SH-SY5Y (cell line): ENCODE data around the gene SGSM2.

Experiments used
- GATA2 ChIP-seq: IDR thresholded peaks from 2 replicates; pipeline ENCODE4 v1.6.1; 2011; ENCODE audit warnings: mild to moderate bottlenecking, low read depth, low read length
- GATA3 ChIP-seq: IDR thresholded peaks from 2 replicates; pipeline ENCODE4 v1.6.1; 2011; ENCODE audit warnings: low read depth, mild to moderate bottlenecking, low read length, moderate library complexity

The SGSM2 gene

DNA sequence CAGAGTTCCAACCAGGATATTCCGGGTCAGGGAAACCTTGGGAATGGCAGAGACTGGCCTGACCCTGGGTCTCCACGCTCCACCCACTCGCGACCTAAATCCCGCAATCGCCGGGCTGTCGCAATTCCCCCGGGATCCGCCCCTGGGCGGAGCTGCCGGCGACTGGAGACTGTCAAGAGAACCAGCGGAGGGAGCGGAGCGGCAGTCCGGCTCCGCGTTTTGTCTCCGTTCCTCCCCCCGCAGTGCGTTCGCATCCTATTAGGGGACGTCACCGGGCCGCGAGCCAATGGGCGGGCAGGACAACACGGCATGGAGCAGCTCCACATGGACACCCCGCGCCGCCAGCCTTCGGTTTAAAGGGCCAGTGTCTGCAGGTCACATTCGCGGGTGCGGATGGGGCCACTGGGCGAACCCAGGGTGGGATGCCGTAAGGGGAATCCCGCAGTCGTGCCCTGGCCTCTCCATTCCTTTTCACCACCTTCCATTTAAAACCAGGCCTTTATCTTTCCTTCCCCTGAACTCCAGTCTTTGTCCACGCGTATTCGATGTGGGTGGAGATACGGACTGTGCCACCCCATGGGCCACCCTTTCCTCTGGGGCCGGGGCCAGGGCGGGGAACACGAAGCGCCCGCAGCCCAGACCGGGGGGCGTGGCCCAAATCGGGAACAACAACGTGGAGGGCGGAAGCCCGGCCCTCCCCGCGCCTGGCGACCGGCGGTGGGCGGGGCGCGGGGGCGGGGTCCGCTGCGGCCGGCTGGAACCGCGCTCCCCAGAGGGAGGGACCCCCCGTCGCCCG is 64.3 kb downstream of the SGSM2 start:
- no peak for TF ChIP-seq GATA2
- TF ChIP-seq GATA3 = no peak

- no peak for TF ChIP-seq GATA3
- TF ChIP-seq GATA2 = no peak
Measured at GRCh38 chr17:2402544-2402943, 65.2 kb downstream of the SGSM2 start.

DNA sequence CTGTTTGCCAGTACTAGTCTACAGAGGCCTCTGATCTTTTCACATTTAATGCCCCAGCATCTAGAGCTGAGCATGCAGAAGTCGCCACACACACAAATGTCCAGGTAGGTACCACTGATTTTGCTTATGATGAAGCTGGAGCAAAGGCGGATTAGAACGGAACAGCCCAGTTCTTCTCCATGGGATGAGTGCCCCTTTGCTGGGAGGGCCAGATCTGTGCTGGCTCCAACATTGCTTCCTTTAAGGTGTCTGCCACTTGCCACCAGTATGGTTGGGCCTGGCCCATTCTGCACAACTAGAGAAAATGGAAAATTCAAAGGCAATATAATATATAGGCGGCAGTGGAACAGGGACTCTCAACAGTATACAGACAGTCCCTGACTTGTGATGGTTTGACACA is 65.7 kb downstream of the SGSM2 start:
- TF ChIP-seq GATA2 (no peak), GATA3 (no peak)

GRCh38 chr17:2405247-2405926 is 68.1 kb downstream of the SGSM2 start:
- TF ChIP-seq GATA2 (no peak), GATA3 (no peak)

- no peak for TF ChIP-seq GATA3
- TF ChIP-seq GATA2 = no peak
Measured at GRCh38 chr17:2406271-2406902, 69.1 kb downstream of the SGSM2 start.

DNA sequence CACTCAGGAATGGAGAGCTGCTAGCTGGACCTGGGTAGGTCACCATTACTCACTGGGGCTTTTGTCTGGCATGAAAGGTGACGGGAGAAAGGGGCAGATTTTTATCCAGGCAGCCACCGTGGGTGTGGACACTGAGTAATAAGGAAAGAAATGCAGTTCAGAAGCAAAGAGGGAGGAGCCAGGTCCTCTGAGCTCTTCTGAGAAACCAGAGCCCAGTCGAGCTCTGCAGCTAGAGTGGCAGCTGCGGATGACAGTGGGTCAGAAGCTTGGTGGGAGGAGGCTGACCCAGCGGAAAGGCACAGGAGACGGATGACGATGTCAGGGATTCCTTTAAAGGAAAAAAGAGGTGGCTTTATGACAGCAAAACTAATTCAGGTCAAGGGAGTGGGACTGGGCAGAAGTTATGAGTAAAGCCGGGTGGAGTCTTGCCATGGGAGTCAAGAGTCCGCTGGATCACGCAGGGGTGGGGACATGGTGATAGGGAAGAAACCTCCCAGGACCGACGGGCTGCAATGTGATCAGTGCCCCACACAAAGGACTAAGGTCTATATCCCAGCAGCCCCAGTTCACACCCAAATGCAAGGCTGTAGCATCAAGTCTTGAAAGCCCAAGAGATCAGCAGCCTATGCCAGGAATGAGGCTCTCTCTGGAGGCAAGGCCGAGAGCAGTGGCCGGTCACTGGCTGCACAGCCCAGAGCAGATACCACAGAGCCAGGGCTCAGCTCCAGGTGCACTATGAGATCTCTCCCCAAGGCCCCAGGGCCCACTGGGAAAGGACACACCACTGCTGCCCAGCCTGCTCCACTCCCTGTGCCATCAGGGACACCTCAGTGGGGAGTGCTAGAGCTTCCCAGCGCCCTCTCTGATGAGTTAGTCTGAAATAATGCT is 69.8 kb downstream of the SGSM2 start:
- no peak for TF ChIP-seq GATA2
- no peak for TF ChIP-seq GATA3

GRCh38 chr17:2410951-2411350 is 73.7 kb downstream of the SGSM2 start:
- TF ChIP-seq GATA2 (no peak), GATA3 (no peak)

GRCh38 chr17:2412561-2413021 is 75.3 kb downstream of the SGSM2 start:
- no peak for TF ChIP-seq GATA3
- TF ChIP-seq GATA2 = no peak

DNA sequence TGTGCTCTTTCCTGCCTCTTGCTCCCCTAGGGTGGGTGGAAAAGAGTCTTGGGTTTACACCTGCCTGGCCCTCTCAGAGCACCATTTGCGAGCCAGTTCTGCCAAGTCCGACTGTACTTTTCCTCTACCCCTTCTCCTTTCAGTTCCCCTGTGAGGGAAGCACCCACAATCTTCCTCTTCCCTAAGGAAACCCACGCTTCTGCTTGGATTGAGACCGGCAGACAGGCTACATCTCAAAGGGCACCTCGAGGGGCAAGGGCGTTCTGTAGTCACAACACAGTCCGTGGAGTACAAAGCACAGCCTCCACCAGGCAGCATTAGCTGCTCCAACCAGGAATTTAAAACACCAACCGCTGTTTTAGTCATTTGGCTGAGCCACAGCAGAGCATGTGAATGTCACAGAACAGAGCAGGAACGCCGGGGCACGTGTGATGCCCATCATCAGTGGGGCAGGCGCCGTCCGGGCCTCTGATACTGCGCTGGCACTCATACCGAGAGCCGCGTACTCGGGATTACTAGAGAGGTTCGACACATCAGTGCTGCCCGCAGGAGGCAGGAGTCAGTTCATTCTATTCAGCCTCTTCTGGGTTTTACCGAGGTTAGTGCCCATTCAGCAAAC is 77.3 kb downstream of the SGSM2 start:
- TF ChIP-seq GATA3 (no peak), GATA2 (no peak)

GRCh38 chr17:2415081-2415480 is 77.8 kb downstream of the SGSM2 start:
- TF ChIP-seq GATA2 = no peak
- TF ChIP-seq GATA3 = no peak

DNA sequence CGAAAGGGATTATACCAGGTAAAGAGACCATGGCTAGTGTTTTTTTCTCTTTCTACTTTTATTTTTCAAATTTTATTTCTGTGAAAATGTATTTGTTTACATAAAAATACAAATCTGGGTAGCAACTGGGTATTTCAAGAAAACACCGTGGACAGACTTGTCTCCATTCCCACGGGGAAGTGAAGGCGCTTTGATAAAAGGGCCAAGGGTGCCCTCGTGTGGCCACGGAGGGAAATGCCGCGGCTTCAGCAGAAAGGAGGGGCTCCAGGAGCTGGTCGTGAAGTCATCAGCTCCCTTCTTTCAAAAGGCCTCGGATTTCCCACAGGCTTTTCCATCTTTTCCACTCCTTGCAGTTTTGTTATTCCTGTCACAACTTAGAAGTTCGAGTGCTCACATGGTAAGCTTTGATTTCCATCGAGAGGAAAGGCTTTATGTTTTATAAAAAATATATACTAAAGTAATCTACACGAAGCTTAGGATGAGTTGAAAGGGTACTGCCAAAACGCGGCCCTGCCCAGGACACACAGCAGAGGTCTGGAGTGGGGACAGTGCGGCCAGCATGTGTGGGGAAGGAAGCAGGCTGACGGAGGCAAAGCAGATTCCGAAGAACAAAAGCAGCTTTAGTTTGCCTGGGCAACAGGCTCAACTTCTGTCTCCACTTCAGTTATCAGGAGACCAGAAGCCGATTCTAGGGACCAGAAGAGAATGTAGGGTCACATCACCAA is 78.9 kb downstream of the SGSM2 start:
- TF ChIP-seq GATA3 (no peak), GATA2 (no peak)

GRCh38 chr17:2418572-2418971 is 81.3 kb downstream of the SGSM2 start:
- no peak for TF ChIP-seq GATA2
- no peak for TF ChIP-seq GATA3

GRCh38 chr17:2419486-2419885 is 82.2 kb downstream of the SGSM2 start:
- TF ChIP-seq GATA2 (no peak), GATA3 (no peak)

GRCh38 chr17:2420176-2420575 is 82.9 kb downstream of the SGSM2 start:
- no peak for TF ChIP-seq GATA2
- TF ChIP-seq GATA3 = no peak
